ENCODE results near the gene RTN3. TPM values are rescaled to one million over a fixed set of nuclear protein-coding genes. Genes with fewer than 3 reads are reported as not detected.
A peak's percentile ranks its signal among the peaks of the same experiment; 100 is the strongest.
"Not testable (repeated sequence)": the region's sequence is repeated elsewhere in the genome, so short reads cannot be mapped to it uniquely, and the experiment has no call there.

Gene RTN3
- 279 and 281 TPM in 2 replicates for total RNA-seq (ENCODE audit: low replicate concordance)

- Histone ChIP-seq H3K36me3 (no peaks in the 10 kb centered on the region), H3K9ac (peak within 1 kb of the TSS; percentile 47), H3K79me2 (ENCODE audit: low read depth) (peaks cover 50% of the 10 kb centered on the region), H3K4me1 (peaks cover 18% of the 10 kb centered on the region), H3K27me3 (no peaks in the 10 kb centered on the region), H3K9me3 (ENCODE audit: low read depth) (no peaks in the 10 kb centered on the region), H3K4me3 (peak within 1 kb of the TSS; percentile 83), H2AFZ (replicated peaks) (peak within 1 kb of the TSS; percentile 62), H3K4me2 (peak within 1 kb of the TSS; percentile 78), H3K27ac (peak within 1 kb of the TSS; percentile 94), H4K20me1 (ENCODE audit: low read depth) (peaks cover 25% of the 10 kb centered on the region), H3F3A (ENCODE audit: low read depth) (peaks cover 40% of the 10 kb centered on the region)
- Mint-ChIP-seq H3K27ac (peak within 1 kb of the TSS; percentile 46), H3K4me3 (peak within 1 kb of the TSS; percentile 93), H3K36me3 (no peaks in the 10 kb centered on the region), H3K4me1 (peaks cover 20% of the 10 kb centered on the region), H3K27me3 (ENCODE audit: insufficient read depth, low read depth) (peaks cover 2% of the 10 kb centered on the region), H3K9me3 (no peaks in the 10 kb centered on the region)
- DNase-seq (ENCODE audit: low spot score) = peak; percentile 100
- TF ChIP-seq EZH2phosphoT487 (IDR thresholded peaks at IDR 0.05) (no peak), CTCF (IDR thresholded peaks at IDR 0.05) (peak; percentile 9)
Observed at GRCh38 chr11:63681321-63682065, at the start of gene RTN3. Gene RTN3 (plus strand): TSS chr11:63681500. CDS start chr11:63681637, 137 bp downstream.

GRCh38 chr11:63635762-63636465, 45.4 kb upstream of the RTN3 start:
- peaks cover 21% of the 10 kb centered on the region for H3K36me3 Mint-ChIP-seq
- no peak overlapping the region for H3K9ac ChIP-seq
- H3K36me3 ChIP-seq = peaks cover 2% of the 10 kb centered on the region
- DNase-seq (ENCODE audit: low spot score) = peak; percentile 83
- H3K27me3 Mint-ChIP-seq (ENCODE audit: insufficient read depth, low read depth) = no peaks in the 10 kb centered on the region
- H3K27ac ChIP-seq = no peak overlapping the region
- H3K9me3 ChIP-seq (ENCODE audit: low read depth) = no peaks in the 10 kb centered on the region
- H3K4me3 ChIP-seq = no peak overlapping the region
- no peak overlapping the region for H2AFZ ChIP-seq (replicated peaks)
- no peaks in the 10 kb centered on the region for H3K4me1 ChIP-seq
- no peak overlapping the region for H3K4me2 ChIP-seq
- H3K27me3 ChIP-seq = no peaks in the 10 kb centered on the region
- TF ChIP-seq EZH2 (IDR thresholded peaks at IDR 0.05) (no peak), CTCF (IDR thresholded peaks at IDR 0.05) (peak; percentile 93)
- no peaks in the 10 kb centered on the region for H3K9me3 Mint-ChIP-seq
- H3K4me1 Mint-ChIP-seq = no peaks in the 10 kb centered on the region
- no peaks in the 10 kb centered on the region for H4K20me1 ChIP-seq (ENCODE audit: low read depth)
- H3K4me3 Mint-ChIP-seq = no peak overlapping the region
- no peaks in the 10 kb centered on the region for H3K79me2 ChIP-seq (ENCODE audit: low read depth)
- H3K27ac Mint-ChIP-seq = no peak overlapping the region
- H3F3A ChIP-seq (ENCODE audit: low read depth) = no peaks in the 10 kb centered on the region

GRCh38 chr11:63638436-63638835, 42.9 kb upstream of the RTN3 start:
- not testable (repeated sequence) for H4K20me1 ChIP-seq (ENCODE audit: low read depth); DNase-seq (ENCODE audit: low spot score); H3K9ac ChIP-seq; H3K9me3 Mint-ChIP-seq; H3K4me2 ChIP-seq; H3K4me1 Mint-ChIP-seq; H3K27ac ChIP-seq; H3K79me2 ChIP-seq (ENCODE audit: low read depth); H3K27ac Mint-ChIP-seq; H3K4me3 ChIP-seq; H3K9me3 ChIP-seq (ENCODE audit: low read depth); H3K4me1 ChIP-seq; H3K4me3 Mint-ChIP-seq; H3F3A ChIP-seq (ENCODE audit: low read depth); H3K27me3 ChIP-seq; H3K36me3 ChIP-seq; H2AFZ ChIP-seq (replicated peaks); H3K27me3 Mint-ChIP-seq (ENCODE audit: insufficient read depth, low read depth)
- peaks cover 12% of the 10 kb centered on the region for H3K36me3 Mint-ChIP-seq

Data from neural progenitor cell (in vitro differentiated cells).